HG03108 (cell line): ENCODE measurements around the gene RAB3D.

Experiments
- ATAC-seq: cut with Tn5 transposase; IDR thresholded peaks from one replicate; pipeline ENCODE4 v1.9.1; 2021; ENCODE audit warnings: moderate library complexity; ENCODE audit not compliant: unreplicated experiment

Gene RAB3D

GRCh38 chr19:11299946-11300810 is 39.3 kb downstream of the RAB3D start:
- ATAC-seq = no peak

DNA sequence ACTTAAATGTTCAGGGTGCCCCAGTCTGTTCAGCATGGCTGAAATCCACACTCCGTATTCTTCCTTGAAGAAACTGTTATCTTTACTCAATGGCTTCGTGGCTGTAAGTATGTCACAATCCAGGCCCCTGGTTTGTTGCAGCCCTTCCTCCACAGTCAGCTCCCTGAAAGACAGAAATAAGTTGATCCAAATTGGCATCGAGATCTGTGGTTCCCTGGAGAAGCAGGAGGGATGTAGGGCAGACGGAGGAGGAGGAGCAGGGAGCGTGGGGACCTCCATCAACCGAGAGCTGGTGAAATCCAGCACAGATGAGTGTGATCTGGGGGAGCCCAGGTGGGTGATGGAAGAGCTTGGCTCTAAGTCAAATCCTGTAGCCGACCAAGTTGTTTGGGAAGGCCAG is 43.2 kb downstream of the RAB3D start:
- no peak for ATAC-seq

DNA sequence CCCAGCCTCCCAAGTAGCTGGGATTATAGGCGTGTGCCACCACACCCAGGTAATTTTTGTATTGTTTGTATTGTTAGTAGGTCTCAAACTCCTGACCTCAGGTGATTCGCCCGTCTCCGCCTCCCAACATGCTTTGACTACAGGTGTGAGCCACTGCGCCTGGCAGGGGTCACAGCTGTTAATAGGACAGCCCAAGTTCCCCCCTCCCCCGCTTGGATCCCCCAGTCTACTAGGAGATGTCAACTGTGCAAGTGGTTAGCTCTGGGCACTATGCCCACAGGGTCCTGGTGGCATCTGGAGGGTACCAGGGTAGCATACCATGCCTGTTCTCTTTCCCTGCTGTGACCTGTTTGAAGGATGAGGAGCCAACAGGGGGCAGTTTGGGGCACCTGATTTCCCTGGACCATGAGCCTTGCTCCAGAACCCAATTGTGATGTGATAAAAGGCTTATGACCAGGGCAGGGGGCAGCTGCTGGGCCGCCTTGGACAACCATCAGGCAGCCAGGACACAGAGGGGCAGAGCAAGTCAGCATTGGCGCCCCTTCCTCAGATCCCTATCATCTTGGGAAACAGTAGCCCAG is 43.7 kb downstream of the RAB3D start, which contains the start of gene TSPAN16:
TSS of gene TSPAN16 (plus strand) at position 496 of the 581 bp plus-strand sequence. CDS start 138 bp downstream, outside the sequence.
- no peak for ATAC-seq

GRCh38 chr19:11295180-11295579 is 44.3 kb downstream of the RAB3D start:
- no peak for ATAC-seq

DNA sequence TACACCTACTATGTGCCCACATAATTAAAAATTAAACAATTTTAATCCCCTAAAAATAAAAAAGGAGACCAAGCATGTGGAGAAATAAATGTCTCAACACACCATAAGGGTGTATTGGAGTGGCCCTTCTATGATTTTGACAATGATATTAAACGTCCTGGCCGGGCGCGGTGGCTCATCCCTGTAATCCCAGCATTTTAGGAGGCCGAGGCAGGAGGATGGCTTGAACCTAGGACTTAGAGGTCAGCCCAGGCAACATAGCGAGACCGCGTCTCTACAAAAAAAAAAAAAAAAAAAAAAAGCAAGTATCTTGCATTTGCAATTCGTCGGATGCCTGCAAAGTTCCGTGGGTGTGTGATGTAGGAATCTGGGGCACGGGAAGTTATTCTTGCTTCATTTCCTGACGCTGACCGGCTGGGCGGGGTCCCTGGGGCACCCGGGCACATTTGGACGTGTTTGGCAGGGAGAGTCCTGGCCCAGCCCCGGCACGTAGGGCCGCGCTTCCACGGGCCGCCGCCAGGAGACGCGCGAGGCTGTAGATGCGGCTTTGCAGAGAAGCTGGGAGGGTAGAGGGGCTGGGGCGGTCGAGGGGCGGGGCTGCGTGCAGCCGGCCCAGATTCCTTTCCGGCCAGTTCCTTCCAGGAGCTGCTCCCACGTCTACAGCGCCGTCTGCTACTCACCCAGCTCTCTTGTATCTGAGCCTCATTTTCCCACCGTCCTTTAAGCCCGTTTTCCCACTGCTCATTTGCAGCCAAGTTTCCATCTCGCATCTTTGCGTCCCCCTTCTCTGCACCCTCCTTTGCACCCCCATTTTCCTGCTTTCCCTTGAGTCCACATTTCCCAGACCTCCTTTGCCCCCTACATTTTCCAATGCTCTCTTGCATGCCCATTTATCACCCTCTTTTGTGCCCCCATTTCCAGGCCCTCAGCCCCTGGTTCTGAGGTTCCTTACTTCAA is 45.7 kb downstream of the RAB3D start:
- peak; percentile 79 for ATAC-seq

DNA sequence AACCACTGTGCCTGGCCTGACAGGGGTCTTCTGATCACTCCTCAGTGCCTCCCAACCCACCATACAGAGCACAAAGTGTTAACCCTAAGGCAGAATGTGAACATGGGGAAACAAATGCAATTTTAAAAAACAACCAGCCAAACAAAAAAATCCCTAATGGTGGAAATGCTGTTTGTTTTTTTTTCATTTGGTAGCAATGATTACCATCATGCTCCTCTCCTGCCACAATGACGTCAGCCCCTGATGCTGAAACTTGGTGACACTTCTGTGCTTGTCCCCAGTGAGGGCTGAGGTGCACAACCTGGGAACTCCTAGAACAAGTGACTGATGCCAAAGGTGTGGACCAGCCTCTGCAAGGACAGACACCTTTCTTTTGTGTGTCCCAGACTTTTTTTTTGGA is 47.5 kb downstream of the RAB3D start:
- ATAC-seq = no peak

GRCh38 chr19:11291415-11291814 is 48.0 kb downstream of the RAB3D start:
- no peak for ATAC-seq

- ATAC-seq = no peak
These were observed 49.2 kb downstream of the RAB3D start for GRCh38 chr19:11290256-11290655.

DNA sequence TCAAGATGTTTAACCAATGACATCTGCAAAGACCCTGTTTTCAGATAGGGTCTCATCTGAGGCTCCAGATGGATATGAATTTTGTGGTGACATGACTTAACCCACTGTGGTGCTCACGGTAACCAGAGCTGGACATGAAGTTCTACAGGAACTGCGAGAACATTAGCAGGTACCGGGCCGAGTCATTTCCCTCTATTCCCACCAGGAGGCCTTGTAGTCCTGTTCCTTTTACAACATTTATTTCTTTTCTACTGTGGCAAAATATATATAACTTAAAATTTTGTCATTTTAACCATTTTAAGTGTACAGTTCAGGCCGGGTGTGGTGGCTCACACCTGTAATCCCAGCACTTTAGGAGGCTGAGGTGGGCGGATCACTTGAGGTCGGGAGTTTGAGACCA is 51.1 kb downstream of the RAB3D start:
- no peak for ATAC-seq

DNA sequence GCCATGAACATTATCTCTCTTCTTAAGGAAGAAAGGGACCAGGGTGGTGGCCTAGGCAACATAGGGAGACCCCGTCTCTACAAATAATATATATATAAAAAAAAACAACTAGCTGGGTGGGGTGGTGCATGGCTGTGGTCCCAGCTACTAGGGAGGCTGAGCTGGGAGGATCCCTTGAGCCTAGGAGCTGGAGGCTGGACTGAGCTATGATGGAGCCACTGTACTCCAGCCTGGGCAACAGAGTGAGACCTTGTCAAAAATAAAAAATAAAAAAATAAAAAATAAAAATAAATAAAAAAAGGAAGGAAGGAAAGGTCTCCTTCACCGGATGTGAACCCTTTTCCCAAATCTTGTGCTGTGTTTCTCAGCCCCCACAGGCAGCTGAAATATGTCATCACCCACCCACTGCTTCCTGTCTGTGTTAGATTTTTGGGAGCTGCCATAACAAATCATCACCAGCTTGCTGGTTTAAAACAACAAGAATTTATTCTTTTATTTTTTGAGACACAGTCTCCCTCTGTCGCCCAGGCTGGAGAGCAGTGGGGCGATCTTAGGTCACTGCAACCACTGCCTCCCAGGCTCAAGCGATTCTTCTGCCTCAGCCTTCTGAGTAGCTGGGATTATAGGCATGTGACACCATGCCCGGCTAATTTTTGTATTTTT is 53.0 kb downstream of the RAB3D start:
- no peak for ATAC-seq

DNA sequence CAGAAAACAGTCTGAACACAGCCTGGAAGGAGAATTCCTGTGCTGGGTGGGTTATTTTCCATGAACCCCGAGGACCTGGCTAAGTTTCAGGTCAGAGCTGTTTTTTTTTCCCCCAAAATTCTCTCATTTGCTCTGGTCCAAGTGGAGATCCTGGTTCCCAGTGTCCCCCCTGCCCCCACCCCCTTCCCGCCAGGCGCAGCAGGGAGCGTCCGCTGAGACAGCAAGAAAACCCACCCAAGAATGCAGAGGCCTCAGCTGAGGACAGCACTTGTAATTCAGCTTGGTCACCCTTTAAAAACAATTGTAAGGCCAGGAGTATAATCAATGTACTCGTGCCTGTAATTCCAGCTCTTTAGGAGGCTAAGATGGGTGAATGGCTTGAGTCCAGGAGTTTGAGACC is 54.9 kb downstream of the RAB3D start:
- no peak for ATAC-seq

- ATAC-seq = no peak
These were observed 58.0 kb downstream of the RAB3D start for GRCh38 chr19:11281356-11282049.

GRCh38 chr19:11279505-11280236 is 59.8 kb downstream of the RAB3D start:
- no peak for ATAC-seq

GRCh38 chr19:11278670-11279069 is 60.8 kb downstream of the RAB3D start:
- no peak for ATAC-seq

DNA sequence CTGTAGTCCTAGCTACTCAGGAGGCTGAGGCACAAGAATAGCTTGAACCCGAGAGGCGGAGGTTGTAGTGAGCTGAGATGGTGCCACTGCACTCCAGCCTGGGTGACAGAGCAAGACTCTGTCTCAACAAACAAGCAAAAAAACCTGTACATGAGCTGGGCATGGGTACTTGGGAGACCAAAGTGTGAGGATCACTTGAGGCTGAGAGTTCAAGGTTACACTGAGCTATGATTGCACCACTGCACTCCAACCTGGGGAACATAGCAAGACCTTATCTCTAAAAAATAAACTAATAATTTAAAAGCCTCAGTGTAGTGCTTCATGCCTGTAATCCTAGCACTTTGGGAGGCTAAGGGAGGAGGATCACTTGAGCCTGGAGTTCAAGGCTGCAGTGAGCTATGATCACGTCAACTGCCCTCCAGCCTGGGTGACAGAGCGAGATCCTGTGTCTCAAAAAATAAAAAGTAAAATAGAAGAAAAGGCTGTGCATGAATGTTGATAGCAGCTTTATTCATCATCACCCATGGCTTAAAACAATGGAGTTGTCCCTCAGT is 64.8 kb downstream of the RAB3D start:
- ATAC-seq = no peak

DNA sequence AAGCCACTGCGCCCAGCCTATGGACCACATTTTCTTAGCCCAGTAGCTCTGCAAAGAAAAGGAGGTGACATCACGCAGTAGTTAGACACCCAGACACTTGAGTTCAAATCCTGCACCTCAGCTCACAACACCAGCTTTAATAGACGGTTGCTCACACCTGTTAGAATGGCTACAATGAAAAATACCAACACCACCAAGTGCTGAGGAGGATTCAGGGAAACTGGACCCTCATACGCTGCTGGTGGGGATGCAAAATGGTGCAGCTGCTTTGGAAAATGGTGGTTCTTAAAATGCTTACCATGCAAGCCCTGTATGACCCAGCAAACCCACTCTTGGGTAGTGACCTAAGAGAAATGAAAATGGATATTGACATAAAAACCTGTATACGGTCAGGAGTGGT is 65.5 kb downstream of the RAB3D start:
- ATAC-seq = no peak

DNA sequence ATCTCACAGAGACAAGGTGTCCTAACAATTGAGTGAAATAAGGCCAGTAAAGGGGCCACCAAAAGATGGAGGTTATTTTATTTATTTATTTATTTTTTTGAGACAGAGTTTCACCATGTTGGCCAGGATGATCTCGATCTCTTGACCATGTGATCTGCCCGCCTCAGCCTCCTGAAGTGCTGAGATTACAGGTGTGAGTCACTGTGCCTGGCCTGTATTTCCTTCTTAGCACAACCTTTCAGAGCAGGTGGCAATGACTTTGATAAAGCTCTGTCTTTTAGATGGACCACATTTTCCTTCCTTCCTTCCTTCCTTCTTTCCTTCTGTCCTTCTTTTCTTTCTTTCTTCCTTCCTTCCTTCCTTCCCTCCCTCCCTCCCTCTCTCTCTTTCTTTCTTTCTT is 66.2 kb downstream of the RAB3D start:
- no peak for ATAC-seq
